Medulla oblongata (tissue), 1 donor: ENCODE measurements around the gene NEK4.
A peak's percentile ranks its signal among the peaks of the same experiment; 100 is the strongest.
"Not testable (repeated sequence)": the region's sequence is repeated elsewhere in the genome, so short reads cannot be mapped to it uniquely, and the experiment has no call there.

Experiments
- DNase-seq: peaks from one replicate; pipeline ENCODE4 v3.0.0-alpha.2; 2015; ENCODE audit errors: extremely low spot score

NEK4 gene

DNA sequence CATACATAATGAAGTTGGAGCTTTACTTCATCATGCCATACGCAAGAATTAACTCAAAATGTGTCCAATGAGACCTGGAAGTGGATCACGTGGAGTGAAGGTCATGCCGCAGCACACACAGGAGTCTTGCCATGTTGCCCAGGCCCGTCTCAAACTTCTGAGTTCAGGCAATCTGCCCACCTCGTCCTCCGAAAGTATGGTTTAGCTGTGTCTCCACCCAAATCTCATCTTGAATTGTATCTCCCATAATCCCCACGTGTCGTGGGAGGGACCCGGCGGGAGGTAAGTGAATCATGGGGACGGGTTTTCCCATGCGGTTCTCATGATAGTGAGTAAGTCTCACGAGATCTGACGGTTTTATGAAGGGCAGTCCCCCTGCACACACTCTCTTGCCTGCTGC, 39.1 kb downstream of the NEK4 start:
- DNase-seq = no peak

DNA sequence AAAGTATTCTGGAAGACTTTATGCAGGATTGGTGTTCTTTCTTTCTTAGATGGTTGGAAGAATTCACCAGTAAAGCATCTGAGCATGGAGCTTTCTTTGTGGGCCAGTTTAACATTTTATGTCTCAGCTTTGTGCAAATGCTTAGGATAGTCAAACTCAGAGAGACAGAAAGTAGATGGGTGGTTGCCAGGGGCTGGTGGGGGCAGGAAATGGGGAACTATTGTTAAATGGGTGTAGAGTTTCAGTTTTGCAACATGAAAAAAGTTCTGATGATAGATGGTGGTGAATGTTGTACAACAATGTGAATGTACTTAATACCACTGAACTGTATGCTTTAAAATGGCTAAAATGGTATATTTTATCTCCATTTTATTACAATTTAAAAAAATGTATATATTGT, 40.1 kb downstream of the NEK4 start:
- no peak for DNase-seq

DNA sequence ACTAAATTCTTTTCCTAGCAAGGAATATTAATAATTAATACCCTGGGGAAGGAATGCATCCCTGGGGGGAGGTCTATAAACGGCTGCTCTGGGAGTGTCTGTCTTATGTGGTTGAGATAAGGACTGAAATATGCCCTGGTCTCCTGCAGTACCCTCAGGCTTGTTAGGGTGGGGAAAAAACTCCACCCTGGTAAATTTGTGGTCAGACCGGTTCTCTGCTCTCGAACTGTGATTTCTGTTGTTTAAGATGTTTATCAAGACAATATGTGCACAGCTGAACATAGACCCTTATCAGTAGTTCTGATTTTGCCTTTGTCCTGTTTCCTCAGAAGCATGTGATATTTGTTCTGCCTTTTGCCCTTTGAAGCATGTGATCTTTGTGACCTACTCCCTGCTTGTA, 42.0 kb downstream of the NEK4 start:
- not testable (repeated sequence) for DNase-seq

DNA sequence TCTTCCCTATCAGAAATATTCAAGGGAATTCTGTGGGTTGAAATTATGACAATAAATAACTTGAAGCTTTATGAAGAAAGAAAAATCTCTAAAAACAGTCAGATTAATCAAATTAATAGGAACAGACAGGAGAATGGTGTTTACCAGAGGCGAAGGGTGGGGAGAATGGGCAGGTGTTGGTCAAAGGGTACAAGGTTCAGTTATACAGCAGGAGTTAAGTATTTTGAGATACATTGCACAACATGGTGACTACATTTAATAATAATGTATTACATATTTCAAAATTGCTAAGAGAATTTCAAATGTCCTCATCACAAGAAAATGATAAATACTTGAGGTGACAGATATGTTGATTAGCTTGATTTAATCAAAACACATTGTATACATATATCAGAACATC, 46.2 kb downstream of the NEK4 start:
- no peak for DNase-seq

DNA sequence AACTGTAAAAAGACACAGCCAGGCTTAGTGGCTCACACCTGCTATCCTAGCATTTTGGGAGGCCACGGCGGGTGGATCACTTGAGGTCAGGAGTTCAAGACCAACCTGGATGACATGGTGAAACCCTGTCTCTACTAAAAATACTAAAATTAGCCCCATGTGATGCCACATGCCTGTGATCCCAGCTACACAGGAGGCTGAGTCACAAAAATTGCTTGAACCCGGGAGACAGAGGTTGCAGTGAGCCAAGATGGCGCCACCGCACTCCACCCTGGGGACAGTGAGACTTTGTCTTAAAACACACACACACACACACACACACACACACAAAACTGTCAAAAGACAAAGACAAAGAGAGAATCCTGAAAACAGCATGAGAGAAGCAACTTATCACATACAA, 46.8 kb downstream of the NEK4 start:
- no peak for DNase-seq

DNA sequence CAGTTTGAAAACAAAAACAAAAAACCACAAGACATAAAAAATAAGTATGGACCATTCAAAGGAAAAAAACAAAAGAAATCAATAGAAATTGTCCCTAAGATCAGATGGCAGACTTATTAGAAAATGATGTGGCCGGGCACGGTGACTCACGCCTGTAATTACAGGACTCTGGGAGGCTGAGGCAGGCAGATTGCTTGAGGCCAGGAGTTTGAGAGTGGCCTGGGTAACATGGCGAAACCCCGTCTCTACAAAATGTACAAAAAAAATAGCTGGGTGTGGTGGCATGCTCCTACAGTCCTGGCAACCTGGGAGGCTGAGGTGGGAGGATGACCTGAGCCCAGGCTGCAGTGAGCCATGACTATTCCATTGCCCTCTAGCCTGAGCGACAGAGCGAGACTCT, 48.2 kb downstream of the NEK4 start:
- DNase-seq = no peak

DNA sequence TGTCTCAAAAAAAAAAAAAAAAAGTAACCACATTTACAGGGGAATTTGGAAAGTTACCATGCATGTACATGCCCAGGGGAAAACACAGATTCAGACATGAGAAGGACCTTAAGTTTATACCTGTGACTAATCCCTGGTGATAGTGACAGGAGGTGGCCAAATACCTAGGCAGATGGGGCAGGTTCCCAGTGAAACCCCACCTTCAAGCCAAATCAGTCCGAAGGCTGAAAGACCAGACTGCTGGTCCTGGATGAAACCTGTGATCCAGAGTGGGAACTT, 49.1 kb downstream of the NEK4 start:
- DNase-seq = no peak

DNA sequence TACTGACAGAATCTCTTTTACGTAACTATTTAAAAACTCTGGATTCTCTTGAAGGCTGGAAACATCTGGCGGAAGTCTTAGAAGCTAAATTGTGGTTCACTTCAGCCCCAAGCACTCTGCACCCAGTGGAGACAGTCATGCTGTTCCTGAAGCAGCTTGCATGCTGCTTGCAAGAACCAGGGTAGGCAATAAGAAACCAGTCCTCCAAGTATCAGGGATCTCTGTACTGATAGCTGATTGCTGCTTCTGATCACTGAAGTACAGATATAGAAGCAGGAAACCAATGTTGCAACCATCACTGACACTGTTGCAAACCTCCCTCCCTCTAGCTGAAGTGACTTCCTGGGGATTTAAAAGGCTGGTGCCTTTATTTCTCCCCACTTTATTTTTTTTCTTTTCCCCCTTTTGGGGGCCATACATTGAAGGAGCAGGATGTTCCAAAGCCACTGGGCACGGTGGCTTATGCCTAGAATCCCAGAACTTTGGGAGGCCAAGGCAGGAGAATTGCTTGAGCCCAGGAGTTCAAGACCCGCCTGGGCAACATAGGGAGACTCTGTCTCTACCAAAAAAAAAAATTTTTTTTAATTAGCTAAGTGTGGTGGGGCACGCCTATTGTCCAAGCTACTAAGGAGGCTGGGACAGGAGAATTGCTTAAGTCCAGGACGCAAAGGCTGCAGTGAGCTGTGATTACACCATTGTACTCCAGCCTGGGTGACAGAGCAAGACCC, 49.6 kb downstream of the NEK4 start:
- DNase-seq = peak; percentile 75

DNA sequence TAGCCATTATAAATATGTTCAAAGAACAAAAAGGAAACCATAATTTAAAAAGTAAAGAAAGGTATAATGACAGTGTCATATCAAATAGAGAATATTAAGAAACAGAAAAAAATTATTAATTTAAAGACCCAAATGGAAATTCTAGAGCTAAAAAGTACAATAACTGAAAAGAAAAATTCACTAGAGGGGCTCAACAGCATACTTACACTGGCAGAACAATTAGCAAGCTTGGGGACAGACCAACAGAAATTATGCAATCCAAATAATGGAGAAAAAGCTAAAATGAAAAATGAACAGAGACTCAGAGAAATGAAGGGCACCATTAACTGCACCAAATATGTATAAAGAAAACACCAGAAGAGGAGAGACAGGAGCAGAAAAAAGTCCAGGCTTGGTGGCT, 51.1 kb downstream of the NEK4 start:
- no peak for DNase-seq

DNA sequence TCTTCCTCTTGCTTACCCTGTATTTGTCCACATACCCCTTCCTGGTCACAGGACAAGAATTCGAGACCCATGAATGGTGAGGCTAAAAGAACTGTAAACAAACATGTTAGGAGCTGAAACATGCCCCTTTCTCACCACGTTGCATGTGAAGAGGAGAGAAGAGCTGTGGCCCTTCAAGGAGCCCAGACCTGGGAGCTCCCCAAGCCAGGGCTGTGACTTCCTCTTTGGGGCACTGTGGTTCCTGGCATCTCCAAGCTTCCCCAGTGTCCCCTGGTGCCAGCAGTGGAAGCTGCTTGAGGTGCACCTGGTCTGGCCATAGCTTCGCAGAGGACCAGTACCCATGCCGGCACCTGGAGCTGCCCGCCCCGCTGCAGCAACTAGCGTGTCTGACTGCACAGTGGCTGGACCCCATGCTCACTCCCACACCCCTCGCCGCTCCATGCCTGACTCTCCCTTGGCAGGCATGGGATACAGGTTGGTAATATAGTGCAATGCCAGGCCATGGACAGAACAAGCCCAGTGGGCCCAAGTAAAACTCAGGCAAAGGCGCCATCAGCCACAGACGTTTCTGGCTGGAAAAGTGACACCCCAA, 54.9 kb downstream of the NEK4 start:
- DNase-seq = no peak

DNA sequence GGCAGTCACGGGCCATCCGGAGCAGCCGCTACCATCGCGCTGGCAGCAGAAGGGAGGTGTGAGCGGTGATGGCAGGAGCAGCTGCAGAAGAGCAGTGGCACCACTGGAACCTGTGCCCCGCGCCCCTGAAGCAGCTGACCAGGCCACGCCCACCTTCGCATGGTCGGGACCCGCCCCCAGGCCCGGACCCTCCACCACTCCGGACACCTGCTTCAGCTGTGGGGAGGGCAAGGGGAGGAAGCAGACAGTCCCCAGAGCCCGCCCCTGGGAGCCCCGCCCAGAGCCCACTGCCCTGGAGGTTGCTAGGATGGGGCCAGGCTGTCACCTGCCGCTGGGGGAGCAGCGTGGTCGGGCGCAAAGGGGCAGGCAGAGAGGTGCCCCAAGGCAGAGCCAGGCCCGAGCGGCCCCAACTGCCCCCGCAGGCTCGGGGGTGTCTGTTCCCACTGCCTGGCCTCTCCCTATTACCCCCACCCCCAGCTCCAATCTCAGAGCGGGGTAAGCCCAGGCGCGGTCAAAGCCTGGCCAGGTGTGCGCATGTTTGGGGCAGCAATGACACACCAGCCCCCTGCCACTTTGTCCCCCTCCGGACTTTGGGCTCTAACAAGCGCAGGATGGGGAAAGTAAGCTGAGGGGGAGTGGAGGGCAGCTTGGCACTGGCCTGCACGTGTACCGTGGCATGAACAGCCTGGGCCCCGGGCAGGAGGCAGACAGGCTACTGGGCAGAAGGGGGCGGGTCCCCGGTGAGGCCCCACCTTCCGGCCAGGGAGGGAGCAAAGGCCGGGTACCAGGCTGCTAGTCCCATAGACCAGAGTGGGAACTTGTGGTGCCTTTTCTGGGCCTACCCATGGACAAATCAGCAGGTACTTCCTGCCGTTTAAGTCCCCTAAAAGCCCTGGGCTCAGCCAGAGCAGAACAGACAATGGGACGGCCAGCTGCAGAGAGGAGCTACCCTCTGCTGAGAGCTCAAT, 56.1 kb downstream of the NEK4 start:
- no peak for DNase-seq

DNA sequence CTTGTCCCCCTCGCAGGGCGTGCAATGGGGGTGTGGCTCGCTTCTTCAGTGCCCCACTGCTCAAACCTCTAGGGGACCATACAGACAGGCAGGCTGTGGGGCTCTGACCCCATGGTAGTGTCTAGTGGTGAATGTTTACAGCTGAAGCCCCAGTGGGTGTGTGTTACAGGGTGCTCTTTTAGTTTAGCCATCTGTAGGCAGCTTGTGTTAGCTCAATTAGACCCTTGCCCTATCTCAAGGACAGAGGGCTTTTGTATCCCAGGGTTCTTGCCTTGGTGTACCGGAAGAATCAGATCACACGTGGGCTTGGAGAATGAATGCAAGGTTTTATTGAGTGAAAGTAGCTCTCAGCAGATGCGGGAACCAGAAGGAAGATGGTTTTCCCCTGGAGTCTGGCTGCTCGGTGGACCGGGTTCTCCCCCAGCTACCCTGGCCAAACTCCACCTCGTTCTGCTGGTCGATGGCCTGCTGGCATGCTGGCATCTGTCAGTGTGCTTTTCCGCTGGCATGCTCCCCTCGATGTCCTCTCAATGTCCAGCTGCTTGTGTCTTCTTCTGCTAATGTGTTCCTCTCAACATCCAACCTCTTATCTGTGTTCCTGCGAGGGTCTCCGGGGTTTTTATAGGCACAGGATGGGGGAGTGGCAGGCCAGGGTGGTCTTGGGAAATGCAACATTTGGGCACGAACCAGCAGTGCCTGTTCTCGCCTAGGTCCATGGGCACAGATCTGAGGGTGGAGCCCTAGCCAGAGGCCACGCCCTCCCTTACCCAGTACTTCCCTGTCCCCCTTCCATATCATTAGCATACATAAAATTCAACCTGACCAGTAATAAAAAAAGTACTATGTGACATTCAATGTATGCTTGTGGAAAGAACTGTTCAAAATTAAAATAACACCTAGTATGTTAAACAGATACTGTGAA, 58.2 kb downstream of the NEK4 start:
- no peak for DNase-seq

DNA sequence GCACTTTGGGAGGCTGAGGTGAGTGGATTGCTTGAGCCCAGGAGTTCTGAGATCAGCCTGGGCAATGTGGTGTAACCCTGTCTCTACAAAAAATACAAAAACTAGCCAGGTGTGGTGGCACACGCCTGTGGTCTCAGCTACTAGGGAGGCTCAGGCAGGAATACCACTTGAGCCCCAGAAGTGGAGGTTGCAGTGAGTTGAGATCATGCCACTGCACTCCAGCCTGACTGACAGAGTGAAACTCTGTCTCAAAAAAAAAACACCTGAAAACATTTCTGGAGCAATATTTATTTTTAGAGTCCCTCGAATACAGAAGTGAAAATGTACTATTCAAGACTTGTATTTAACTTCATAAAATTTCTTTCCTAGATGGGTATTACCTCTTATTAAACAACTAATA, 60.2 kb downstream of the NEK4 start:
- no peak for DNase-seq

DNA sequence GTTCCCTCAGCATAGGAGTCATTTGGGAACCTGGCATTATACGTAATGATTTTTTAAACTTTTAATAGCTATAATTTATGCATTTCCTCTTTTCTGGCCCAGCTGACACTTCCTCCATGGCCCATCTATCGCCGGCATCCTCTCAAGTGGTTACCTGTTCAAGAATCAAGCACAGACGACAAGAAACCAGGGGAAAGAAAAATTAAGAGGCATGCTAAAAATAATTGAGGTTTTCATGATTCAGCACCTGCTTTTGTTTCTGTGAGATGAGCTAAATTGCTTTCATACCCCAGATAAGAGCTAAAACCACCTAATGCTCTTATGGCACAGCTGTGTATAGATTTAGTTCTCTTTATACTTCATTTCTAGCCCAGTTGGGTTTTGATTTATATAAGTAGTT, 63.2 kb downstream of the NEK4 start:
- DNase-seq = no peak

DNA sequence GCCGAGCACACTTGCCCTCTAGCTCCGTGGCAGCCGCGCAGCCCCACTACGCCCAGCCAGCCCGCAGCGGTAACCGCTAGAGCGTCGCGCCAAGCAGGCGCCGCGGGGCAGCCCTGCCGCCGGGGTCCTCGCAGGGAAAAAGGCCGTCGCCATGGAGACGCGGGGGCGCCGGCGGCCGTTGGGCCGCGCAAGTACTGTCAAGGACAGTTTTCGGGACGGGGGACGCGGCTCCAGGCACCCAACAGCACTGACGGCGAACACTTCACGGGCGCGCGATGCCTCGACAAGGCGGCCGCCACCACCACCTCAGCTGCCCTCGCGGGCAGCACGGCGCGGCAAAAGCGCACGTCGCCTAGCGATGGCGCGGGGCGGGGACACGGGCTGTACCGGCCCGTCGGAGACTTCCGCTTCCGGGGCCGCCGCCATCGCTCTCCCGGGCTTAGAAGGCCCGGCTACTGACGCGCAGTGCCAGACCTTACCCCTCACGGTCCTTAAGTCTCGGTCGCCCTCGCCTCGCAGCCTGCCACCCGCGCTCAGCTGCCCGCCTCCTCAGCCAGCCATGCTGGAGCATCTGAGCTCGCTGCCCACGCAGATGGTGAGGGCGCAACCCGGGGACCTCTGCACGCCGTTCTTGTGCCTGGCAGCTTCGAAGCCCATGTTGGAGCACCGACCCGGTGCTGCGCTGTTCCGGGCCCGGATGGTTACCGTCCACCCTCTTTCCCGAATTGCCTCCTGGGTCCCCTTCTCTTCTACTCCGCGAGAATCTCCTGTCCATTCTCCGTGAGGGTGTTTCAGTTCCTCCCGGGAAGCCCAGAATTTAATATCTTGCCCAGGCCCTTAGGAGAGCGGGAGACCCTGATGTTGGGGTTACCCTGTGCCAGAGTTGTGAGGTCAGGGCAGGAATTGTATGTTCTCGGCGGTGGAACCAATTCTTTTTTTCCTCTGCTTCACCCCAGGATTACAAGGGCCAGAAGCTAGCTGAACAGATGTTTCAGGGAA, 64.8 kb downstream of the NEK4 start, which contains the start of the genes GLT8D1 and SPCS1:
TSS of gene GLT8D1 (minus strand) at position 104 of the 999 bp plus-strand sequence. CDS start 5,331 bp downstream, outside the sequence.
TSS of gene SPCS1 (plus strand) at position 419 of the 999 bp plus-strand sequence. CDS start at position 560, 141 bp downstream.
- peak; percentile 90 for DNase-seq

DNA sequence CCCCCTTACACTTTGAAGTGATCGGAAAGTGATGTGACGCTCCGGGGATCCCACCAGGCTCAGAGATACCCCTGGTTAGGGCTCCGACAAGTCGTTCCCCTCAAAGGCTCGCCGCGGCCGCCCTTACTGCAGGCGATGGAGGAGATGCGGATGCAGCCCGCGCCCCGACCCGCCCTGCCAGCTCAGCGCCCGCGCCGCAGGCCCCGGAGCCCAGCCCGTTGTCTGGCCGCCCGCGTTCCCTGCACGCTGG, 65.4 kb downstream of the NEK4 start:
- no peak for DNase-seq

DNA sequence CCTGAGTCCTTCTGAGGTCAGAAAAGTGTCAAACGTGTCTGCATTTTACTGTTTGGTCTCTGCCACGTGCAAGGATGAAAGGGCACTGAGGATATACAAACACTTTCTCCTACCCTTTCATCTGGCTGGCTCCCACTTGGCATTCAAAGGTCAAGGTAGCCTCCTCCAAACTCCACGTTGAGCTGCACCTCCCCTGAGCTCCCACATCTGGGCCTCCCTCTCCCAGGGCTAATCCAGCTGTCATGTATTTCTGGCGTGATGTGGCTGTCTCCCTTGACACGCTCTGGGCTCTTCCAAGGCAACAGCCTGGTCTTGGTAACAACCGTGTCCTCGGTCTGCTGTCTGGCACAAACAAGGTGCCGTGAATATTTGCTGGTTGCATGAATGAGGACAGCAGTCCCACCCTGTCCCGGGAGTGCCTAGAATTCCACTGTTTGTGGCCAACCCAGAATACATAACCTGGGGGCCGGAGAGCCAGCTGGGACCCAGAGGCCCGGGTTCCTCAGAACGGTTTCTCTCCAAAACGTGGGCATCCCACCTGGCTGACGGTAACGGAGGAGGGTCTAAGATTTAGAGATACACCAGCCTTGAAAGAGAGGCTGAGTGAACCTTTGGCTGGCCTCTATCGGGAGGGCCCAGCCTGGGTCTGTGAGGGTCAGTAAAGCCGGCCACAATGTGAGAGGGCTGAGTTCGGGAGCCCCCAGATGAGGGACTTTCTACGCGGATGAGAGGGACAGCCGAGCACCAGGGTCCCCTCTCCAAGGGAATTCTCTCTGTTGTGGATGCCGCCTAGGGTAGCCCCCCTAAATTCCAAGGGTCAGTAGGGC, 65.9 kb downstream of the NEK4 start:
- DNase-seq = no peak

DNA sequence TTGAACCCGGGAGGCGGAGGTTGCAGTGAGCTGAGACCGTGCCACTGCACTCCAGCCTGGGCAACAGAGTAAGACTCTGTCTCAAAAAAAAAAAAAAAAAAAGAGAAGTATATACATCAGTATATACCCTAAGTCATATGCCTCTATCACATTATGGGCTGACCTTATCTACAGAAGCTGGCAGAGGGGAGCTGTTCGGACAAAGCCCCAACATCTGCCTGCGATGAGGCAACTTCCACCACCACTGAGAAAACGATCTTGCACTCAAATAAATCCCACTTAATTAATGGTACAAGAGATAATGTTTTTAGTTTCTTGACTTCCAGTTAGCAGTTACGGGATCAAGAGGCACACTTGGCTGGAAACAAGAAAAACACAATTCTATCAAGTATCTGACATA, 67.4 kb downstream of the NEK4 start:
- DNase-seq = no peak

DNA sequence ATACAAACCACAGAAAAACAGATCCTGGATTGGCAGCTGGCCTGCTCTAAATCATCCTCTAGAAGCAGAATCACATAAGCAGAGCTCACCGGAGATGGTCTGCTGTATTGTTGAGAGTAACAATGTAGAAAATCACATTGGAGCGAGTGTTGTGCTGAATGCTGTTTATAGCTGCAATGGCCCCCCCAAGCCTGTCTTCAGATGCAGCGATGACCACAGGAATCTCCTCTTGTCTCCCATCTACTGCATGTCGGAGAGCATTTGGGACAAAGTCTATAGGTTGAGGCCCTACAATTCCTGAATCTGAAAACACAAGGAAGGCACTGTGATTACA, 73.1 kb downstream of the NEK4 start:
- DNase-seq = no peak
